Measurements from ENCODE around the gene CD84. TPM values are rescaled to one million over a fixed set of nuclear protein-coding genes. Genes with fewer than 3 reads are reported as not detected.

Gene CD84
- total RNA-seq, 1 donor from 2014 or later = not detected

GRCh38 chr1:160621633-160622413, 42.5 kb upstream of the CD84 start:
- no peak overlapping the region for H3K4me3 Mint-ChIP-seq (ENCODE audit: low read depth)

GRCh38 chr1:160620942-160621632, 41.8 kb upstream of the CD84 start:
- H3K4me1 Mint-ChIP-seq (ENCODE audit: low read depth) = no peaks in the 10 kb centered on the region
- no peak overlapping the region for H3K4me3 Mint-ChIP-seq (ENCODE audit: low read depth)
- peaks cover 5% of the 10 kb centered on the region for H3K9me3 Mint-ChIP-seq (ENCODE audit: low read depth)
- no peaks in the 10 kb centered on the region for H3K27me3 Mint-ChIP-seq
- no peaks in the 10 kb centered on the region for H3K36me3 Mint-ChIP-seq (ENCODE audit: insufficient read depth)
- no peak overlapping the region for H3K27ac Mint-ChIP-seq
- no peak for TF ChIP-seq CTCF (IDR thresholded peaks at IDR 0.05; ENCODE audit: unreplicated experiment)
- no peak for DNase-seq (ENCODE audit: low spot score, unreplicated experiment)

More at GRCh38 chr1:160621633-160622413, 42.5 kb upstream of the CD84 start:
- no peak for DNase-seq (ENCODE audit: low spot score, unreplicated experiment)
- H3K9me3 Mint-ChIP-seq (ENCODE audit: low read depth) = peaks cover 5% of the 10 kb centered on the region
- H3K27me3 Mint-ChIP-seq = peaks cover 2% of the 10 kb centered on the region
- no peaks in the 10 kb centered on the region for H3K36me3 Mint-ChIP-seq (ENCODE audit: insufficient read depth)
- no peaks in the 10 kb centered on the region for H3K4me1 Mint-ChIP-seq (ENCODE audit: low read depth)
- no peak for TF ChIP-seq CTCF (IDR thresholded peaks at IDR 0.05; ENCODE audit: unreplicated experiment)
- no peak overlapping the region for H3K27ac Mint-ChIP-seq

GRCh38 chr1:160619742-160620277, 40.5 kb upstream of the CD84 start:
- Mint-ChIP-seq H3K9me3 (ENCODE audit: low read depth) (peaks cover 5% of the 10 kb centered on the region), H3K36me3 (ENCODE audit: insufficient read depth) (no peaks in the 10 kb centered on the region), H3K27me3 (no peaks in the 10 kb centered on the region), H3K27ac (no peak overlapping the region), H3K4me1 (ENCODE audit: low read depth) (no peaks in the 10 kb centered on the region), H3K4me3 (ENCODE audit: low read depth) (no peak overlapping the region)
- TF ChIP-seq CTCF (IDR thresholded peaks at IDR 0.05; ENCODE audit: unreplicated experiment) = no peak
- DNase-seq (ENCODE audit: low spot score, unreplicated experiment) = no peak

GRCh38 chr1:160618763-160619274, 39.5 kb upstream of the CD84 start:
- no peak for DNase-seq (ENCODE audit: low spot score, unreplicated experiment)
- no peak overlapping the region for H3K27ac Mint-ChIP-seq
- H3K4me1 Mint-ChIP-seq (ENCODE audit: low read depth) = no peaks in the 10 kb centered on the region
- peaks cover 5% of the 10 kb centered on the region for H3K9me3 Mint-ChIP-seq (ENCODE audit: low read depth)
- TF ChIP-seq CTCF (IDR thresholded peaks at IDR 0.05; ENCODE audit: unreplicated experiment) = peak; percentile 40
- no peak overlapping the region for H3K4me3 Mint-ChIP-seq (ENCODE audit: low read depth)
- no peaks in the 10 kb centered on the region for H3K27me3 Mint-ChIP-seq
- H3K36me3 Mint-ChIP-seq (ENCODE audit: insufficient read depth) = no peaks in the 10 kb centered on the region

- Mint-ChIP-seq H3K4me1 (ENCODE audit: low read depth) (no peaks in the 10 kb centered on the region), H3K9me3 (ENCODE audit: low read depth) (peaks cover 5% of the 10 kb centered on the region), H3K4me3 (ENCODE audit: low read depth) (no peak overlapping the region), H3K36me3 (ENCODE audit: insufficient read depth) (no peaks in the 10 kb centered on the region), H3K27me3 (no peaks in the 10 kb centered on the region), H3K27ac (no peak overlapping the region)
- DNase-seq (ENCODE audit: low spot score, unreplicated experiment) = no peak
- no peak for TF ChIP-seq CTCF (IDR thresholded peaks at IDR 0.05; ENCODE audit: unreplicated experiment)
Observed at GRCh38 chr1:160618327-160618726, 39.0 kb upstream of the CD84 start.

Measured in progenitor cell of endocrine pancreas (in vitro differentiated cells).